GM21528 (cell line): Measurements from ENCODE around the gene TSKU.

Source experiments
- ATAC-seq: cut with Tn5 transposase; IDR thresholded peaks from one replicate; pipeline ENCODE4 v1.9.1; 2021; ENCODE audit warnings: mild to moderate bottlenecking, moderate library complexity; ENCODE audit not compliant: unreplicated experiment, low FRiP score

TSKU gene

GRCh38 chr11:76750746-76751145 lies 32.4 kb upstream of the TSKU start:
- ATAC-seq: no peak

GRCh38 chr11:76752321-76753143 lies 30.6 kb upstream of the TSKU start:
- ATAC-seq: no peak

- no peak for ATAC-seq
Measured at GRCh38 chr11:76753449-76753848, 29.7 kb upstream of the TSKU start.

- no peak for ATAC-seq
Measured at GRCh38 chr11:76753950-76754349, 29.2 kb upstream of the TSKU start.

GRCh38 chr11:76756341-76756741 lies 26.8 kb upstream of the TSKU start:
- ATAC-seq: no peak

DNA sequence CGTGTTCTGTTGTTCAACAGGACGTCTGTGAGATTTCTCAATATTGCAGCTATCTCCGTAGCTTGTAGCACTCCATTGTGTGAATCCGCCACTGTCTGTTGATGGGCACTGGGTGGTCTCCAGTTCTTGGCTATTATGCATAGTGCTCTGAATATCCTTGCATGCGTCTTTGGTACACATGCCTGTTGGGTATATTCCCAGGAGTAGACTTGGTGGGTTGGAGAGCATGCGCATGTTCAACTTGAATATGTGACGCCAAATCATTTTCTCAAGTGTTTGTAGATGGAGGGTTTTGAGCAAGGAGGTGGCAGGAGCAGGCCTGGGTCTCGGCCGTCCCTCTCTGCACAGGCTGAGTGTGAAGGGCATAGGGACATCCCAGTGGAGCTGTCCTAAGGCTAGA lies 24.8 kb upstream of the TSKU start:
- ATAC-seq: no peak

DNA sequence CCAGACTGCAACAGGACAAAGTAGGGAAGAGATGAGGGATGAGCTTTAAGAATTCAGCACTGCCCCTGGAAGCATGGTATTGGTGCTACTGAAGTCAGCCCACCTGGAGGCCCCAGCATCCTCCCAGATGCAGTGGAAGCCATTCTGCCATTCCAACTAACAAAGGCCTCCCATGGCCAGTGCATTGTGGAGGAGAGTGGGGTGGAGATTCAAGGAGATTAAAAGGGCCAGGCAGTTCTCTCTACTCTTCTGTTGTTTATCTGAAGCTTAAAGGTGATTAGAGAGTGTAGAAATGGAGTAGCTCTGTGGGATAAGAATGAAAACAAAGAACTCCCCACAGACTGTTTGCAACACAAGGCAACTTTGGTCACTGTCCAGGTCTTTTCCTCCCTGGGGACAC lies 24.1 kb upstream of the TSKU start:
- no peak for ATAC-seq

DNA sequence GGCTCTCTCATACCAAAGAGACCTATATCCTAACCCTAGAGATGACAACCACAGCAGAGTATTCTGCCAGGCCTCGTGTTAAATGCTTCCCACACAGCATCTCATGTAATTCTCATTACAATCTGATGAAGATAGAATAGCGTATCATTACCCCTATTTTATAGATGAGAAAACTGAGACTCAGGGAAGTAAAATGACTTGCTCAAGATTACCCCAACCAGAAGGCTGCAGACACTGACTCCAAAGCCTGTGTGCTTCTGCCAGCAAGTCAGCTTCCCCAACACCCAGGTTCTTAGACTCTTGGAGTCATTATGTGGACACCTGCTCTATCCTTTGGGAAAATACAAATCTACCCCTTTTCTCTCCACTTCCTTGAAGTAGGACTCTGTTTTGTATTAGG lies 23.6 kb upstream of the TSKU start:
- no peak for ATAC-seq

DNA sequence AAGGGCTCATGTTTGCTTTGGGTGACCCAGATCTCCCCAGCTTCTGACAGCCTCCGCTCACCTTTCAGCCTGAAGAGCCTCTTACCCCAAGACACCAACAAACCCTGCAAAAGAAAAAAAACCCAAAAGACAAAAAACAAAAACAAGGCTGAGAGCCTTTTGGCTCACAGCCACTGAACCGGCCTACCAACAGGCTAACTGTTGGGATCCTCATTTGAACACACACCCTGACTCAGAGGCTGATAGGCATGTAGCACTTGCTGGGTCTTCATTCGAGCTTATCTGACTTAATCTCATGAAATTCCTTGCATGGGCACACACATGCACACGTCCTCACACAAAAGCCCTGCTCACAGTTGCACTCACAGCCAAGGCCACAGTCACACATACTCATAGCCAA lies 22.9 kb upstream of the TSKU start:
- no peak for ATAC-seq

GRCh38 chr11:76761718-76762355 lies 21.3 kb upstream of the TSKU start:
- no peak for ATAC-seq

DNA sequence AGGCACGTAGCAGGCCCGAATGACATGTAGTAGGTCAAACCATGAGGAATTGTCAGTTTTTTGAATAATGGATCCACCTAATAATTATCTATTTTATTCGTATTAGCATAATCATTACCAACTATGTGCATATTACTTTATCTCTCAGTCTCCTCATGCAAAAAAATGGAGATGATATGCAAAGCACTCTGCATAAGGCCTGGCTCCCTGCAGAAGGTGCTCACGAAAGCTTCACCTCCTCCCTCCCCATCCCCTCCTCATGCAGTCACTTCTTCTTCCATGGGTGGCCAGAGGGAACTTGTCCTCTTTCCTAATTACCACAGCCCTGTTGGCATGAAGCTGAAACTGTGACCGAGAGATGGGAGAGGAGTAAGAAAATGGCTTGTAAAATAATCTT lies 20.8 kb upstream of the TSKU start:
- ATAC-seq: no peak

GRCh38 chr11:76762867-76763572 lies 20.1 kb upstream of the TSKU start:
- ATAC-seq: no peak

DNA sequence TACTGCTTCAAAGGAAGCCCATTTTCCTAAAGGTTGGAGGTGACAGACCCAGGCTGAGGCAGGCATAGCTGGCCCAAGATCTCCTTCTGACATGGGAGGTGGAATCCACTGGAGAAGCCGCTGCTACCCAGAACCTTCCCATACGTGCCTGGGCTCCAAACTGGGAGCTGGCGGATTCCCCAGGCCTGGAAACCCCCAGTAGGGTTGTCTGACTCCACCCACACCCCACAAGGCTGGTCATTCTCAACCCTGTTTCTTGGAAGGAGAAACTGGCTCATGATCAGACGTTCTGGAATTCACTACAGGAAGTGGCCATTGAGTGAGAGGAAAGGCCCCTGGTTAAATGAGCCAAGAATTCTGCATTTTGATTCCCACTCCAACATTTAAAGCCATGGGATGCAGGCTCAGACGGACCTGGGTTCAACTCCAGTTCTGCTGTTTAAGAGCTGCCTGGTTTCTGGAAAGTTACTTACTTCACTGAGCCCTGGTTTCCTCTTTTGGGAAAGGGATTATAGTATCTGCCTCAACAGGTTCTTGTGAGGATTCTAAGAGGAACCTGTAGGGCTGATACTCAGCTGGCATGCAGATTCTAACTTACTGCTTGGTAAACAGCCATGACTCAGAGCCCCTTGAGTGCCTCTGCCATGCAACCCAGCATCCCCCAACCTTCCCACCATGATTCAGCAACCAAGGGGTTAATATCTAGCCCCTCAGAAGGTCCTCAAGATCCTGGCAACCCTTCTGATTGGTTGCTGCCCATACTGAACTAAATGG lies 19.4 kb upstream of the TSKU start:
- ATAC-seq: no peak

DNA sequence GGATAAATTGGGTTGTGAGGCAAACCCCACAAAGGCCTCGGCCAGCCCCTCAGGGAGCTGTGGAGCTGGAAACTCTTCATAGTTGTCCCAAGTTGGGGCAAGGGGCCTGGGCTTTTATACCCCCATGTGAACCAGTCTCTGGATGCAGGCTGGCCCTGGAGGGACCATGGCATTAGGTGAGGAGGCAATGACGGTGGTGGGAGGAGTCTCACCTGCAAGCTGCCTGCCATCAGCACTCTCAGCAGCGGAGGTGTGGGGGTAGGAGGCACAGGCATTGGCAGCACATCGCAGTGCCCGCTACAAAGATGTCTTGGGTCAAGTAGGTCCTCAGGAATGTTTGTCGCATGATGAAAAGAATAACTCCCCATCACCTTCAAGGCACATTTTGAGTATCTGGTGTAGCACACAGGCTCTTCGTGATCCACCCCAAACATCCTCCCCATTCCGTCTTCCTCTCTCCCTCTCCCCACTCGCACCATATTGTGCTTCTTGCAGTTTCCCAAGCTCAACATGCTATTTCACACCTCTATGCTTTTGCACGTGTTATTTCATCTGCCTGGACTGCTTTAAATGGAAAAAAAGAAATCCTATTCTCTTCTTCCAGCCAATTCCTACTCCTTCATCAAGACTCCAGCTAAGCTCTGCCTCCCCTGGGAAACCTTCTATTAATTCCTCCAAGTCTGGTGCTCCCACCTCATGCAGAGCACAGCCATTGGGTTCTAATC lies 18.1 kb upstream of the TSKU start:
- ATAC-seq: no peak

DNA sequence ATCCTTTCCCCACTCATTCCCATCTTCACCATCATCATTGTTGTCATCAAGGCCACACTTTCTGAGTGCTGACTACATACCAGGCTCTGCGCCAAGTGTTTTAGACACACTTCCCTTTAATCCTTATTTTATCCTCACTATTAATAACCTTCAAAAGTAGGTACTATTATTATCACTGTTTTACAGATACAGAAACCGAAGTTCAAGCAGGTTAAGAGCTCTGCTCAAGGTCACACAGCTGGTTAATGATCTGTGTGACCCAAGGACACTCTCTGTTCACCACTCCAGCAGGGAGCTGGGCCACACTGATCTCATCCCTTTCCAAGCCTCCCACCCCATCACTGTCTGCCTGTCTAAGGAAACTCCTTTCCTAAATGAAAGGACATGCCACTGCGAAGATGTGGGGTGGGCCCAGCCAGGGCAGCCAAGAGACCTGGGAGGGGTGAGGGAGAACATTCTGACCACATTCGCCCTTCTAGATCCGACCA lies 17.2 kb upstream of the TSKU start:
- no peak for ATAC-seq

- no peak for ATAC-seq
Measured at GRCh38 chr11:76766521-76766920, 16.6 kb upstream of the TSKU start.

GRCh38 chr11:76767659-76768058 lies 15.5 kb upstream of the TSKU start:
- no peak for ATAC-seq

DNA sequence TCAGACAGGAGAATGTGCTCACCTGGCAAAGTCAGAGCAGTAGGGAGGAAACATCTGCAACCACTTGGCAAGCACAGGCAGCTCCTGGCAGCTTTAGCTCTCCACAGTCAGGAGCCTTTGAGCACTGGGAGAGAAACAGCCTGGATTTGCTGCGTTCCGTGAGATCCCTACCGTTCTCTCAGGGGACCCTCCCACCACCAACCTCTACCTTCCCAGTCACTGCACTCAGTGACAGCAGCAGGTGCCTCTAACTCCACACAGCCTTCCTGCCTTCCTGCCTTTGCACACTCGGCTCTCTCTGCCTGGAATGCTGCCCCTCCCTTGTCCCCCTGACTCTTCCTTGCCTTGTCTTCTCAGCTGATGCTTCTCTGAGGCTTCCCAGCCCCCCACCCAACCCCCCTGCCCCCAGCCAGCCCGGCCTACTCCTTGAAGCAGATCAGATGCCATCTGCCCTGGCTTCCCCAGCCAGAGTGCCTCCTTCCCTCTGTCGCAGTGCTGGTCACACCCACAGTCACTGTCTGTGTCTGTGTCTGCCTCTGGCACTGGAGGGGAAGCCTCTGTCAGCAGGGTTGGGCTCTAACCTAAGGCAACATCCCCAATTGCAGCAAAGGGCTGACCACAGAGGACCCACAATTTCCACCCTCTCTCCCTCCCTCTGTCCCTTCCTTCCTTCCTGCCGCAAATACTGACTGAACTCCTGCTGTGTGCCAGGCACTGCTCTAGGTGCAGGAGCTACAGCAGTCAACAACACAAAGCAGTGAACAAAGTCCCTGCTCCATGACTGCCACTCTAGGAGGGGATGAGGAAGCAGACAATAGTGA lies 14.9 kb upstream of the TSKU start:
- no peak for ATAC-seq

DNA sequence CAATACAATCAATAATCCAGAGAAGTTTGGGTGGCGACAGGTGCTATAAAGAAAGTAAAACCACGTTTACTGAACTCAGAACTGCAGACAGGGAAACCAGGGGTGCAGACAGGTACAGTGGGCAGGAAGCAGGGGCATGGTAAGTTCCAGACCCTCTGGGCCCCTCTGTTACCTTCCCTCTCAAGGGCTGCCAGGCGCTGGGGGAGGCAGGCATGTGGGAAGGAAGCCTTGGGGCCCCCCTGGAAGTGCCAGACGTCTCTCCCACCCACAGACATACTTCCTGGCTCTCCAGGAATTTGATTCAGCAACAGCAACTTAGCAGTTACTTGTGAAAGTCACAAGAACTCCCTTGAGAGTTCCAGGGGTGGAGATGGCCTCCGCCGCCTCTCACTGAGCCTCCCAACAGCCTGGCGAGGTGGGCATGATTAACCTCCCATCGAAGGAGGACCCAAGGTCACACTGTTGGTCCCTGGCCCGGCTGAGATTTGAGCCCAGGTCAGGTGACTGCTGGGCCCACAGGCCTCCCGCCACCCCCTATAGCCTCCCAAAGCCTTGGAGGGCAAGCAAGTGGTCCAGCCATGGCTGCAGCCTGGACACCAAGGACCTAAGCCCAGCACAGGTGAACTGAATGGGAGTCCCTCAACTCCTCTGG lies 14.1 kb upstream of the TSKU start:
- no peak for ATAC-seq
